Endothelial cell of umbilical vein (primary cell): ENCODE data around the gene PCDH9. TPM values are rescaled to one million over a fixed set of nuclear protein-coding genes. Genes with fewer than 3 reads are reported as not detected.

Experiments used
- BruUV-seq: library from RNA; stranded (reverse); fragments of 400-500 nt; replicated peaks from 2 replicates; lab custom pipeline; 2021; lab: Mats Ljungman, UMichigan
- CTCF ChIA-PET: fragments of 300-600, 350-600 bp; sonication (Branson Sonifier 250); formaldehyde crosslinking; loops from one replicate; lab custom pipeline; 2021; ENCODE audit warnings: antibody characterized with exemption, inconsistent platforms; lab: Charles Lee
- POLR2A ChIA-PET: fragments of 300-600, 350-600 bp; sonication (Branson Sonifier 250); formaldehyde crosslinking; loops from one replicate; lab custom pipeline; 2021; ENCODE audit warnings: antibody characterized with exemption, inconsistent platforms; lab: Charles Lee
- DNase-seq: peaks from one replicate; pipeline ENCODE4 v3.0.0-alpha.2; 2011; ENCODE audit warnings: low read depth, low spot score
- FAIRE-seq: peaks from 2 replicates; lab custom pipeline; 2011; peaks lifted over from hg19 to GRCh38; lab: Jason Lieb, UNC
- H2AFZ ChIP-seq: 2 replicates; pipeline ENCODE4 v1.6.0; 2012; ENCODE audit warnings: low read depth, low read length, control low read depth, inconsistent platforms
- H3K27ac ChIP-seq: 2 replicates; pipeline ENCODE4 v1.5.1; 2011; ENCODE audit warnings: low read depth, mild to moderate bottlenecking, control low read depth, low read length, moderate library complexity; ENCODE audit not compliant: insufficient read depth
- H3K27me3 ChIP-seq, 2 experiments: 2 replicates each; pipeline versions ENCODE4 v1.6.0 to v1.6.1; 2011; ENCODE audit warnings: low read length in 2 of 2, mixed read lengths in 1 of 2; ENCODE audit not compliant: control insufficient read depth in 2 of 2, insufficient read depth in 2 of 2
- H3K36me3 ChIP-seq, 2 experiments: 2 replicates in 1 of 2; 3 replicates in 1 of 2; pipeline ENCODE4 v1.5.1; 2011; ENCODE audit warnings: low read length in 2 of 2, mild to moderate bottlenecking in 1 of 2, moderate library complexity in 1 of 2; ENCODE audit not compliant: control insufficient read depth in 2 of 2, insufficient read depth in 2 of 2; ENCODE audit errors: extremely low read depth in 1 of 2
- H3K4me1 ChIP-seq: 3 replicates; pipeline ENCODE4 v1.5.1; 2011; ENCODE audit warnings: mild to moderate bottlenecking, low read length; ENCODE audit not compliant: control insufficient read depth, insufficient read depth; ENCODE audit errors: extremely low read depth
- H3K4me2 ChIP-seq: 2 replicates; pipeline ENCODE4 v1.6.1; 2011; ENCODE audit warnings: low read length, control low read depth, mixed read lengths; ENCODE audit not compliant: insufficient read depth
- H3K4me3 ChIP-seq, 3 experiments: fragments of 200-600 bp in 1 of 3; sonication (generic), shearing (Covaris generic) in 1 of 3; replicated peaks in 1 of 3; 2 replicates each; pipeline ENCODE4 v1.5.1; 2011 to 2016; ENCODE audit warnings: control low read depth in 3 of 3, low read length in 3 of 3, mild to moderate bottlenecking in 2 of 3, inconsistent platforms in 1 of 3, low read depth in 1 of 3, moderate library complexity in 1 of 3; ENCODE audit not compliant: insufficient read depth in 1 of 3
- H3K79me2 ChIP-seq: 2 replicates; pipeline ENCODE4 v1.6.0; 2012; ENCODE audit warnings: low read length, inconsistent platforms; ENCODE audit not compliant: control insufficient read depth, insufficient read depth
- H3K9ac ChIP-seq: replicated peaks from 2 replicates; pipeline ENCODE3; 2011; ENCODE audit warnings: low read length, control low read depth; ENCODE audit not compliant: insufficient read depth; ENCODE audit errors: extremely low read depth
- H3K9me1 ChIP-seq: replicated peaks from 3 replicates; pipeline ENCODE4 v1.6.0; 2011; ENCODE audit warnings: mild to moderate bottlenecking, low read length; ENCODE audit not compliant: control insufficient read depth, insufficient read depth; ENCODE audit errors: extremely low read depth
- H3K9me3 ChIP-seq: replicated peaks from 2 replicates; pipeline ENCODE4 v1.5.1; 2012; ENCODE audit warnings: low read length, inconsistent platforms; ENCODE audit not compliant: control insufficient read depth, insufficient read depth
- H4K20me1 ChIP-seq: replicated peaks from 2 replicates; pipeline ENCODE3; 2011; ENCODE audit warnings: mild to moderate bottlenecking, low read length; ENCODE audit not compliant: control insufficient read depth, insufficient read depth; ENCODE audit errors: extremely low read depth
- EZH2 ChIP-seq: IDR thresholded peaks from 2 replicates; pipeline ENCODE4 v1.6.1; 2012; ENCODE audit warnings: borderline replicate concordance, low read depth, mild to moderate bottlenecking, moderate library complexity, low read length, inconsistent platforms; ENCODE audit not compliant: severe bottlenecking
- FOS ChIP-seq: IDR thresholded peaks from 2 replicates; pipeline ENCODE4 v1.6.1; 2011; ENCODE audit warnings: mild to moderate bottlenecking, low read length, moderate library complexity, borderline replicate concordance; ENCODE audit not compliant: insufficient read depth
- GATA2 ChIP-seq: IDR thresholded peaks from 2 replicates; pipeline ENCODE4 v1.7.0; 2011; ENCODE audit warnings: low read depth, mild to moderate bottlenecking, moderate library complexity, mixed read lengths, low read length; ENCODE audit not compliant: insufficient read length, insufficient read depth
- JUN ChIP-seq: IDR thresholded peaks from 2 replicates; pipeline ENCODE4 v1.6.1; 2011; ENCODE audit warnings: borderline replicate concordance, low read depth; ENCODE audit not compliant: insufficient read length, insufficient read depth
- MYC ChIP-seq: IDR thresholded peaks from one replicate; pipeline ENCODE4 v1.6.1; 2011; ENCODE audit warnings: mild to moderate bottlenecking, low read depth, low read length
- POLR2A ChIP-seq: IDR thresholded peaks from 2 replicates; pipeline ENCODE4 v1.6.1; 2012; ENCODE audit warnings: low read depth, mild to moderate bottlenecking, control low read depth, low read length
- POLR2AphosphoS5 ChIP-seq: IDR thresholded peaks from 2 replicates; pipeline ENCODE4 v1.6.1; 2012; ENCODE audit warnings: low read depth, mild to moderate bottlenecking, control low read depth, low read length, moderate library complexity; ENCODE audit not compliant: insufficient read depth
- dilution Hi-C: fragments of 300-500 bp; cut with MboI; formaldehyde crosslinking; loops from one replicate; pipeline ENCODE4 v1.15.0; 2019; ENCODE audit warnings: low sequenced_read_pairs; ENCODE audit not compliant: extremely low pct_ligation_motif_present
- intact Hi-C: fragments of 100-400 bp; cut with micrococcal nuclease; formaldehyde crosslinking; loops from one replicate; pipeline ENCODE4 v1.10.0; 2022
- polyA plus RNA-seq, 4 experiments: library from polyadenylated mRNA; depleted of rRNA in 3 of 4; stranded (reverse) in 3 of 4; unstranded in 1 of 4; fragments of >200 nt; gene quantifications; 2 replicates each; pipeline versions ENCODE4 v1.2.1 to v1.2.3, GENCODE V29; 2011 to 2012; ENCODE audit warnings: missing spikeins in 1 of 4
- total RNA-seq: library from RNA; stranded (reverse); gene quantifications from 2 replicates; pipeline ENCODE4 v1.2.3, GENCODE V29; 2021
- TF ChIP-seq, protein P1 (sequence below): IDR thresholded peaks from 2 replicates; pipeline ENCODE4 v1.6.1; 2011; ENCODE audit not compliant: insufficient read depth, insufficient read length
- TF ChIP-seq, protein P2 (sequence below), 2 donors: IDR thresholded peaks; 1 replicate in 1 of 2; 2 replicates in 1 of 2; pipeline ENCODE4 v1.5.1; 2011; ENCODE audit warnings: low read length in 2 of 2, mild to moderate bottlenecking in 2 of 2, moderate library complexity in 2 of 2, control low read depth in 1 of 2, inconsistent platforms in 1 of 2, low read depth in 1 of 2; ENCODE audit not compliant: insufficient read depth in 1 of 2; ENCODE audit errors: extremely low read depth in 1 of 2

Gene PCDH9
- total and polyA plus RNA-seq, 2 donors (not counting 3 experiments of a cell fraction or from before 2014, with no cell fraction given): 1.1 to 5.2 TPM

DNA sequence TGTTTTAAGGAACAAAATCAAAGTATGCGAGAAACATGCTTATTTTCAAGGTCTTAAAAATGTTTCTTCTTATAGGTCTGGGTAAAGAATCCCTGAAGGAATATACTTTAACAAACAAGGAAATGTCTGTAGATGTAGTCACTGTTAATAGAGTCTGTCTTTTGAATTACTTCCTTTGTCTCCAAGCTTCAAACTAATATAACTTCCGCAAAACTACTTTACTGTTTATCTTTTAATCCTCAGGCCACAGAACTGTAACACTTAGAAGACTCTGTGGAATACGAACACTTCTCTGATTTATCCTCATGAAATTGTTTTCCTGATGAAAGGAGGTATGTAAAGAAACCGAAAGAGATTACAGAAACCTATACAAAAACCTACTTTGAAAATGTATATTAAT, 316.0 kb downstream of the PCDH9 start:
- BruUV-seq: no TSS peak
- CTCF ChIA-PET: no interaction called here
- POLR2A ChIA-PET: no interaction called here

More for the DNA sequence above, 316.0 kb downstream of the PCDH9 start:
- TF ChIP-seq FOS: no peak
- no peak for TF ChIP-seq POLR2A
- no peak for TF ChIP-seq GATA2
- TF ChIP-seq, protein P1, sequence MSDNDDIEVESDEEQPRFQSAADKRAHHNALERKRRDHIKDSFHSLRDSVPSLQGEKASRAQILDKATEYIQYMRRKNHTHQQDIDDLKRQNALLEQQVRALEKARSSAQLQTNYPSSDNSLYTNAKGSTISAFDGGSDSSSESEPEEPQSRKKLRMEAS: no peak
- TF ChIP-seq JUN: no peak
- TF ChIP-seq, protein P2, sequence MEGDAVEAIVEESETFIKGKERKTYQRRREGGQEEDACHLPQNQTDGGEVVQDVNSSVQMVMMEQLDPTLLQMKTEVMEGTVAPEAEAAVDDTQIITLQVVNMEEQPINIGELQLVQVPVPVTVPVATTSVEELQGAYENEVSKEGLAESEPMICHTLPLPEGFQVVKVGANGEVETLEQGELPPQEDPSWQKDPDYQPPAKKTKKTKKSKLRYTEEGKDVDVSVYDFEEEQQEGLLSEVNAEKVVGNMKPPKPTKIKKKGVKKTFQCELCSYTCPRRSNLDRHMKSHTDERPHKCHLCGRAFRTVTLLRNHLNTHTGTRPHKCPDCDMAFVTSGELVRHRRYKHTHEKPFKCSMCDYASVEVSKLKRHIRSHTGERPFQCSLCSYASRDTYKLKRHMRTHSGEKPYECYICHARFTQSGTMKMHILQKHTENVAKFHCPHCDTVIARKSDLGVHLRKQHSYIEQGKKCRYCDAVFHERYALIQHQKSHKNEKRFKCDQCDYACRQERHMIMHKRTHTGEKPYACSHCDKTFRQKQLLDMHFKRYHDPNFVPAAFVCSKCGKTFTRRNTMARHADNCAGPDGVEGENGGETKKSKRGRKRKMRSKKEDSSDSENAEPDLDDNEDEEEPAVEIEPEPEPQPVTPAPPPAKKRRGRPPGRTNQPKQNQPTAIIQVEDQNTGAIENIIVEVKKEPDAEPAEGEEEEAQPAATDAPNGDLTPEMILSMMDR (IDR thresholded peaks at IDR 0.05; ENCODE audit: extremely low read depth in 1 of 2, insufficient read depth in 1 of 2, low read depth in 1 of 2, low read length in 2 of 2): no peak
- TF ChIP-seq POLR2AphosphoS5: no peak
- TF ChIP-seq EZH2: no peak
- no peak for TF ChIP-seq MYC
- Histone ChIP-seq H4K20me1 (no peaks in the 10 kb centered on the region), H3K9me3 (no peaks in the 10 kb centered on the region), H3K4me1 (peaks cover 12% of the 10 kb centered on the region), H3K4me2 (no peak overlapping the region), H3K27ac (no peak overlapping the region), H3K4me3 (no peak overlapping the region), H3K27me3 (no peaks in the 10 kb centered on the region), H3K79me2 (no peaks in the 10 kb centered on the region), H3K9me1 (peaks cover 2% of the 10 kb centered on the region), H3K36me3 (no peaks in the 10 kb centered on the region), H3K9ac (no peak overlapping the region), H2AFZ (no peak overlapping the region)
- intact Hi-C loops (no loop called here), dilution Hi-C loops (no loop called here)
- no peak for DNase-seq
- no peak for FAIRE-seq
